Measurements from ENCODE around the gene FRYL.

DNA sequence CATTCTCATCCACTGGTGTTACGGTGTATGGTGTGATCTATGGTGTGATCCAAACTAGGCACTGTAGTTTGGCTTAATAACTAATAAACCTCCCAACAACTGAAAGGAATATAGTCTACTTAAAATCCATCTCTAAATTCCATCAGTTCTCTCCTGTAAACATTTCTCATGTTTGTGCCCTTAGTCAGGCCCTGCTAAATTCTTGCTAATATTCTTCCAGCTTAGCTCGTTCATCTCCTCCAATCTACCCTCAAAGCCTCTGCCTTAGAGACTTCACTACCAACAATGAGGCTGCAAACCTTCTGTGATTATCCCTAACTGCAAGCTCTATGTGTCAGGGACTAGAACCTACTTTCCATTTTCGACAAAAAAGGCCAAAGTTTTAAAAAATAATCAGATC is 261.9 kb downstream of the FRYL start:
- no peak for TF ChIP-seq POLR2AphosphoS5 (IDR thresholded peaks at IDR 0.05; ENCODE audit: low read depth, low read length)
- TF ChIP-seq POLR2A (IDR thresholded peaks at IDR 0.05; ENCODE audit: low read depth, low read length), result no peak
